SHP77 treated with DMSO at 0.1 percent for 48 hours (cell line): Measurements from ENCODE around the gene TADA2B.

Experiments used
- DNase-seq: peaks from one replicate; lab custom pipeline; 2025; lab: John Stamatoyannopoulos, UW

Gene TADA2B

DNA sequence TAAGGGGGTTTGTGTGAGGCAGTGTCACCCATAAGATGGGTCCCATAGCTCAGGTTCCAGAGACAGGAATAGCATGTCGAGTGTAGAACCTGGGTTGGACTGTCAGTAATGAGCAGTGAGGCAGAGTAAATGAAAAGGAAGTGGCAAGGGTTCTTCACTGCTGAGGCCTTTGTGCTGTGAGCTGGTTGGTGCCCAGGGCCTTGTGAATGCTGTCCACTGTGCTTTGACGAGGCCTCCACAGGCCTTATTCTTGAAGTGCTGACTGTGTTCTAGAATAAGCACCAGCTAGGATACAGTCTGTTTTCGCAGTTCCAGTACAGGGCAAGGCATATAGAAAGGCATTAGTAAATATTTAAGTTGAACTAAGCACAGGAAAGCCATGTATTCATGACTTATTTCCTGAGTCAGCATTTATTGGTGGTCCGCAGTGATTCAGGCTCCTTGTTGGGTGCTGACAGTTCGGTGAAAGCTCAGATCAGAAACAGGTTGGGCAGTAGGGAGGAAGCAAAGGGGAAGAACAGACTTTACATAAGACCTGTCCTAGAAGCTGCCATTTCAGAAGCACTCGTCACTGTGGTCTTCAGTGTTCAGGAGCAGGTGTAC lies 25.6 kb upstream of the TADA2B start:
- DNase-seq, result no peak

DNA sequence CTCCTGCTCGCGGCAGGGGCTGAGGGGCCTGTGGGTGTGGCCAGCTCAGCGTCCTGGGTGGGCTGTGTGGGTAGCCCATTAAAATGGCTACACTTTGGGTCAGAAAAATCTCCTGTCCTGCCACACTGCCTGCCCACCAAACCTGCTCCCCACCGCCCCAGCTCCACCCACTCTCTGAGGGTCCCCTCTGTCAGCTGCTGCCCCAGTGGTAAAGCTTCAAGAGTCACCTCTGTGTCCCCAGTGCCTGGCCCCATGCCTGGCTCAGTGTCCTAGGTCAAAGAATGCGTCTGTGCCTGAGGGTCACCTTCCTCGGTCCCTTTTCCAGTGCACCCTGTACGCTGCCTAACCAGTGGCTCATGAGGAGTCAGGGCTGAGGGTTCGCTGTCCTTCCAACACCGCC lies 24.9 kb upstream of the TADA2B start:
- no peak for DNase-seq

DNA sequence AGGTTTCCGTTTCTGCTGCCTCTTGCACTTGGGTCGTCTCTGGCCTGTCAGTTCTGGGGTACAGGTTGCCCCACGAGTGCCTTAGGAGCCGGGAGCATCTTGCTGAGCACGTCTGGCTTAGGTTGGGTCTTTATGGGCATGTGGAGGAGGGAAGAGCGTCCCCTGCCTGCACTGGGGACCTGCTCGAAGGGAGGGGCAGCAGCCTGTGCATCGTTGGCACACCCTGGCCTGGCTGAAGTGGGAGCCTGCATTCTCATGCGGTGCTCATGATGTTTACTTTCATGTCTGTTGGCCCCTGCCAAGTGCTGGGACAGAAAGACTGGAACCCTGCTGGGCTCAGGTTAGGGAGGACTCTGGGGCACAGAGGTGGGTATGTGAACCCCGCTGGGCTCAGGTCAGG lies 23.8 kb upstream of the TADA2B start:
- no peak for DNase-seq

DNA sequence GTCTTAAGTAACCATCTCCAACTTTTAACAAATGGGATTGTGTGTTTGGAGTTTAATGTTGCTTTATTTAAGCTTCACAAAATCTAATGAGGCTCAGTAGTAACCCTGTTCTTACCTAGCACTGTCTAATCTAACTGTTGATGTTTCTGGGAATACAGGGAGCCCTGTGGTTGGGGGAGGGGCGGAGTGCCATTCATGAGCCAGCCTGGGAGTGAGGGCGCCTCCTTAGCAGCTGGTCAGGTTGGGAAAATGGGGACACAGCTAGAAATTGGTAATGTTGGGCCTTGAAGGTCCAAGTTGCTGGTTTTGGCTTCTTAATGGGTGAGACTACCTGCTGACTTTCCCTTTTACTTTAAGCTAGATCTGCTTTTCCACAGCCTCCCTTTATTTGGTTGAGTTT lies 22.9 kb upstream of the TADA2B start:
- no peak for DNase-seq

DNA sequence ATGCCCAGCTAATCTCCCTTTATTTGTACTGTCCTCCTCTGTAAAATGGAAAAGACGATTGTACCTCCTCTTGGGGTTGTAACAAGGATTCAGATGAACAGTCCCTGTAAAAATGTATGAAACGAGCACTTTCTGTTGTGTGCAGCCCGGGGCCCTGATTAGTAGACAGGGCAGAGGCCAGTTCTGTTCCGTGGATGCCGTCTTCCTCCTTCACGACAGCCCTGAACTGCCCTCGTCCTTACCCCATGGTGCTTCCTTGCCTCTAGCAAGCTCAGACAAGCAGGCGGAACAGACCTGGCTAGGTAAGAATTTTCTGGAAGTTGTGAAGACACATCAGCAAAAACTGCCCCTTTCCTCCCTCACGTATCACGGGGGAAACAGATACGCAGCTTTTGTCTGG lies 22.3 kb upstream of the TADA2B start:
- no peak for DNase-seq

DNA sequence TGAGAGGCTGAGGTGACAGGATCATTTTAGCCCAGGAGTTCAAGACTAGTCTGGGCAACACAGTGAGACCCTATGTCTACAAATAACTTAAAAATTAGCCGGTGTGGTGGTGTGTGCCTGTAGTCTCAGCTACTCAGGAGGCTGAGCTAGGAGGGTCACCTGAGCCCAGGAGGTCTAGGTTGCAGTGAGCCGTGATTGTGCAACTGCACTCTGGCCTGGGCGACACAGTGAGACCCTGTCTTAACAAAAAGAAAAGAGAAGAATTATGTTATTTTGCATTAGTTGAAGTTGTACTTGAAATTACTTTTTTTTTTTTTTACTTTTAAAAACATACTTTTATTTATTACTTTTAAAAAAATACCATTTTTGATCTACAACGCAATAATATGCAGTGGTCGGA lies 21.8 kb upstream of the TADA2B start:
- no peak for DNase-seq

DNA sequence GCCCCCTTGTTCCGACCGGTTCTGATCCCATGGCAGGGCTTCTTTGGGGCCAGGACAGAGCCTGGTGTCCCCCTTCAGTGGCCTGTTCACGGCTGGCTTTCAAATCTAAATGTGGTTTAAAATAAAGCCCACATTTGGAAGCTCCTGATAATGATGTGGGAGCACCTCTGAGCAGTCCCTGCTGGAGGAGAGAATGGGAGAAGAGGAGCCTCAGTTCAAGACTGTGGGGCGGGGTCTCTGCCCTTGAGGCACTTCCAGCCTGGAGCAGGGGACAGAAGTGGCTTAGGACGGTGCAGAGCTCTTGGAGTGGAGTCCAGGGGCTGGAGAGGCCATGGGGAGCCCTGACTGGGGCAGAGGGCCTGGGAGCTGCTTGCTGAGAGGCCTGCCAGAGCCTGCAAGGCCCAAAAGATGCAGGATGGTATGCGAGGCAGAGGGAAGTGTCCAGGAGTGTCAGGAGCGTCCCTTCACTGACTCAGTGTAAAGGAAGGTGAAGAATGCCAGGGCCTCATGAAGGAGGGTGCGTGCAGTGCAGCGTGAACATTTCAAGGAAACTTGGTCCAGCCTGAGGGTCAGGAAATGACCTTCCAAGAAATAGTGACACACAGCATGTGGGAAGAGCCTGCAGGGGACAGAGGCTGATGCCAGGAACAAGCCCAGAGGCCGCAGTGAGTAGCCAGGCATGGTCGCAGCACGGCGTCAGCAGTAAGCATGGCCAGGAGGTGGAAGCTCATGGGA lies 21.1 kb upstream of the TADA2B start:
- DNase-seq, result no peak

DNA sequence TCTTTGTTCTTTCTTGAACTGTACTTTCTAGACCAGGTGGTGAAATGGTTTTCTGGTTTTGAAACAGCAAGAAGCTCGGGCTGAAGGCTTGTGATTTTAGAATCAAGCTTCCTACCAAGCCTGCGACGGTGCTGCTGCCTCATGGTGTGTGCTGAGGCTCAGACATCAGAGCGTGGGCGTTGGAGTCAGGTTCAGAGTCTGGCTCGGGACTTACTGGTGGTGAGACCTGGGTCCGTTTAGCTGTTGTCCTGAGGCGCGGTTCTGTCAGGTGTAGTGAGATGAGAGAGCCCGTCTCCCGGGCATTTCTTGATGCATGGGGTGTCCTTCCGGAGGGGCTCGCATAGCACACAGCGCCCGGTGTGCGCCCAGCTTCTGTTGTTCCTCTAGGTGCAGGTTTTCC lies 19.7 kb upstream of the TADA2B start:
- no peak for DNase-seq

DNA sequence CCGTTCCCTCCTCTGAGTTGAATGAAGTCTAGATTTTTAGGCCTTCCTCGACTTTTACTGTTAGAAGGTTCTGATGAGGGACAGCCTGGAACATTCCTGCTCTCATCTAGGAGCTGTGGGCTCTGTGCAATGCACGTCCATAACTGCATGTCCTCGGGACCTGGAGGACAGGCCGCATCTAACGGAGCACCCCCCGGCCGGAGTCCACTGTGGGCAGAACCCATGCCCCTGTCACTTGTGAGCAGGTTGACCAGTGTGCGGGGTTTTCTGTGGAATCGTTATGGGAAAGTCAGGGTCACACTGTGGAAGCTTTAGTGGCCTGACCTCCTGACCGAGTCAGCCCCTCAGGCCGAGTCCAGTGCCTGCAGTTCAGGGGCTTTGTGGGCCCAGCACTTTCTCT lies 19.3 kb upstream of the TADA2B start:
- DNase-seq, result no peak

DNA sequence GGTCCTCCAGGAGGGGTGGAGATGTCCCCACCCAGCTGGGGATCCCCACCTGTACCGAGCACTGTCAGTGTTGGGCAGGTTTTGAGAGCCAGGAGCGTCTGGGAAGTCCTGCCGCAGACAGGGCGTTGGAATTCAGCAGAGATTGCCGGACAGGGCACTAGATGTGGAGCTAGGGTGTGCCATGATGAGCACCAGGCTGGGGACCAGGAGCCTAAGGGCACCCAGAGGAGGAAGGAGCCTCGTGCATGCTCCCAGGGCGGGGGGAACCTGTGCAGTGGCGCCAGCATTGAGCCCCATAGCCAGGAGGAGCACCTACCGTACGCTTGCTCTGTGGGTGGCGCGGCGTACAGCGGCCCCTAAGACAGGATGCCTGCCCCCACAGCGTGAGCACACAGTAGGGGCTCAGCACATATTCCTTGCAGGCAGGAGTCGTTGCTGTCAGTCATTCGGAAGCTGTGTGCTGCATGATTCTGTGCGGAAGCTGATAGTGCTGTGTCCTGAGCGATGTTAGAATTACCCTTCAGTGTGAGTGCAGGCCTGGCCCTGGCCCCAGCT lies 18.8 kb upstream of the TADA2B start:
- no peak for DNase-seq

DNA sequence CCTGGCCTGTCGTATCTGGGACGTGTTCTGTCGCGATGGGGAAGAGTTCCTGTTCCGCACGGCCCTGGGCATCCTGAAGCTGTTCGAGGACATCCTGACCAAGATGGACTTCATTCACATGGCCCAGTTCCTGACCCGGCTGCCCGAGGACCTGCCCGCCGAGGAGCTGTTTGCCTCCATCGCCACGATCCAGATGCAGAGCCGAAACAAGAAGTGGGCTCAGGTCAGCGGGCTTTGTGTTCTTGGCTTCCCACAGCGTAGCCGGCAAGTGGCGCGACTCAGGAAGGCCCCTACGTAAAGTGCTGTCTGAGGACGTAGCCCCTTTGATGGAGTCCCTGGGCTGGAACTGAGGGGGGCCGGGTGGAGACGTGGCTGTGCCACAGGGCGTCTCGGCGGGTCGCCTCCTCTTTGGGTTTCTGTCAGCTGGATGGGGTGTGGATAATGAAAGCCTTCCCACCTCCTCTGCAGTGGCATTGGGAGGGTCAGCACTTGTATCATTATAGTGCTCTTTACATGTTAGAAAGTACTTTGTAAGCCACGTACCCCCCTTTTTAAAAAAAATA lies 18.1 kb upstream of the TADA2B start:
- no peak for DNase-seq

DNA sequence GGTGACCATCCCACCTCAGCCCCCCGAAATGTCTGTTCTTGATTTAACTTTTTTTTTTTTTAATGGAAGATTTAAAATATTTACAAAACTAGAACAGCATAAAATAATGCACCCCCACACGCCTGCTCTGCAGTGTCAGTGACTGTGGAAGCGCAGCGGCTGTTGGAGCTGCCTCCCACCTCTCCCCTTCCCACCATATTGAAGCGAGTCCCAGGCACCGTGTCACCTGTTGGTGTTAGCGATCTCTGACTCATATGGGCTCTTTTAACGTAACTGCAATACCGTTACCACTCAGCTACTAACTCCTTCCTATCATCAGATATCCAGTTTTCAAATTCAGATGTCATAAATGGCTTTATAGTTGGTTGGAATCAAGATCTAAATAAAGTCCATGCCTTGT lies 17.1 kb upstream of the TADA2B start:
- DNase-seq, result no peak

DNA sequence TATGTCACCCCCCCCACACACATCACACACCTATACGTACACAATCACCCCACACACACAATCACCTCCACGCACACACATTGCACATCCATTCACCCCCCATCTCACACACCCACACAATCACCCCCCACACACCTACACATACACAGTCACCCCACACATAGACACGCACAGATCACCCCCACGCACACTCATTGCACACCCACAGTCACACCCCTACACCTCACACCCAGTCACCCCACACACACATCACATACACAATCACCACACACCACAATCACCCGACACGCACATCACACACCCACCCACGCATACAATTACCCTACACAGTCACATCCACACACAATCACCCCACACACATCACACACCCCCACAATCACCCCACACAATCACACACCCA lies 15.9 kb upstream of the TADA2B start:
- no peak for DNase-seq

DNA sequence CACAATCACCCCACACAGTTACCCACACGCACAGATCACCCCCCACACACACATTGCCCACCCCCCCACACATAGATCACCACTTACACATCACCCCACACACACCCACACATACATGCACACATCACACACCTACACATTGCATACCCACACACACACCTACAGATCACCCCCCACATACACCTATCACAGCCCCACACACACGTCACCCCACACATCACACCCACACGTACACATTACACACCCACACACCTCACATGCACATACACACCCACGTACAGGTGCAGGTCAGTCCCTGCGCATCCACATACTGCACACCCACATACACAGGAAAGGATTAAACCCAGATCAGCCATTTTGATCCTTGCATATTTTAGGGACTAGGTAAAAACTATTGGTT lies 15.3 kb upstream of the TADA2B start:
- DNase-seq, result no peak

DNA sequence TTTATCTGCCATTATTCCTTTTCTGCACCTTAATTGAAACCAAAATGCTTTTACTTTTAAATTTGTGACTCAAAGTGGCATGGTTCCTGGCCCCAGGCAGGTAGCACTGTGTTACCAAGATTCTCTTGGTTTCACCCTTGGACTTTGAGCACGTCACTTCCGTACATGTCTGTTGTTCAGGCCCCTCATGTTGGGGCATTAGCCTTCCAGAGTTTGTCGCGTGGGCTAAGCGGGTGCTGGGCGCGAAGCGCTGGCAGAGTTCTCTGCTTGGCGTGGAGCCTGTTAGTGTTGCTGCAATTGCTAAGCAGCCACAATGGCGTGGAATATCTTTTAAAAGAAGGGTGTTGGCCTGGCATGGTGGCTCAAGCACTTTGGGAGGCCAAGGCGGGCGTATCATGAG lies 14.0 kb upstream of the TADA2B start:
- no peak for DNase-seq

DNA sequence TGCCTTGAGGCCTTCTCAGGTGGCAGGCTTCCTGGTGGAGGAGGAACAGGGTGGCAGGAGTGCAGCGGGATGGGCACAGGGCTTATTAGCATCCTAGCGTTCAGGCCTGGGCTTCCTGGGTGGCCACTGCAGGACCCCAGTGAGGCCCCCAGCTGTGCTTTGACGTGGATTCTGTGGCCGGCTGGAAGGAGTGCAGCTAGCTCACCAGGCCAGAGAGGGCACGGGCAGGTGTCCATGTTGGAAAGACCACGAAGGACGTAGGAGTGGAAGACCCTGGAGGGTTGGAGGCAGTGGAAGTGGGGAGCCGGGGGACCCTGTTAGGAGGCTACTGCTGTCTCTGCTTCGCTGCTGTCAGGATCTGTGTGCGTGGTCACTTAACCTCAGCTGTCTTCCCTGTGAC lies 13.3 kb upstream of the TADA2B start:
- DNase-seq, result no peak

DNA sequence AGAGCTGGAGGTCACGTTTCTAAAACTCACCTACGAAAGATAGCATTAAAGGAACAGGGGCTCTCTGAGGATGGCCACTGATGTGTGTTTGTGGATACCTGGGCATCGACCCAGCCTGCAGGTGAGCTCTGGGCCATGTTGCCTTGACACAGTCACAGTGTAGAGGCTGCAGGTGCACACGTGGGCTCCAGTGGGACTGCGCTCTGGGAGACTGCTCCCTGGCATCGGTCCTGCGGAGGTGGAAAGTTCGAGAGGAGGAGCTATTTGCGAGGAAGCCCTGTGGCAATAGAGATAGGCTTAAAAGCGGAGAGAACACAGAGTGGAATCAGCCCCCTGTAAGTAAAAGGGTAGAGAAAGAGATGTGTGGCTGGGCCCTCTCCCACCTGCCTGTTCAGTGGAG lies 12.3 kb upstream of the TADA2B start:
- no peak for DNase-seq

DNA sequence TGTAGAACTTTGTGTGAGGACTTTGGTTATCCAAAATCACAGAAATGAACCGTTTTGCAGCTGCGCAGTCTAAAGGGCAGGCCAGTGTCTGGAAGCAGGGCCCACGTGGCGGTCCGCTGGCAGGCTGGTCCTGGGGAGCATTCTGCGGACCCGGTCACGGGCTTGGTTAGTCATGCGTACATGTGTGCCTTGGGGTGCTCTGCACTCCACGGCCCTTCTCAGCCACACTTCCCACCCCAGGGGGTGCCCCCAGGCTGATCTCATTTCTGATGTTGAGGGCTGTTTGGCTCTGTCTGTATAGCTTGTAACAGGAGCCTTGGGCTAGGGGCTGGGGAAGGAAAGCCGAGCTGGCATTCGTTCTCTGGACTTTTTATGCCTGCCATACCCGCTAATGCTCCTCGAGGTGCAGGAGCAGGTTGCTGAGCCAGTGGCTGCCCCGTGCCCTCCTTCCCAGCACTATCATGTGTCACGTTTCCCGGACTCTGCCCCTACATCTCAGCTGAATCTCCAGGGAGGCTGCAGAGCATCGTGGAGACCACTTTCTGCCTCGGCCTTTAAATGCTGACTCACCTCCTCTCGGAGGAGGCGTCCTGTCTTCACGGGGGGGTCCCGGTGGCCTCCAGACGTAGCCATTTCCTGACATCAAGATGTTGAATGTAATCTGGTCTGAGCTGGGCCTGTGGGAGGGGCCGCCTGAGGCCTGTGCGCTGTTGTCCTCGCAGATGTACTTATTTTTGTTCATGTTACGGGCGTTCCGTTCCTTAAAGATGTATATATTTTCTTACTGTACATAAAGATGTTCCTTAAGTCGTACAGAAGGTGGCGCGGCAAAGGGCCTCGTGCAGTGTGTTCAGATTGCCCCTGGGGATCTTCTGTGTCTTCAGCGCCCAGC lies 11.4 kb upstream of the TADA2B start:
- DNase-seq, result no peak

DNA sequence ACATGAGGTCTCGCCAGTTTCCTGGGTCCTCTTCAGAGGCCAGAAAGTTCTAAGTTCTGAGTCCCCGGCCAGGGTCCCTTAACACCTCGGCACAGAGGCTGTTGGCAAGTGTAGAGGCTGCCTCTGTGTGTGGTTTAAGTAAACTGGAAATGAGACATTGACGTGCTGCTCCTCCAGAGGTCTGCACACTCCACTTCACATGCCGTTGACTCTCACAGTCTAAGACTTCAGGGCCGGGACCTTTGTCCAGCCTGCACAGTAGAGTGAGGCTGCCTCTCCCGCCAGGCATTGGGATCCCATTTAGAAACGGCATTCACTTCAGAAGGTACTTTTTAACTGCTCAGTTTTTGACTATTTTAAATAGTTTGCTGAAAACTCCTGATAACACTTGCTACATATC lies 10.6 kb upstream of the TADA2B start:
- no peak for DNase-seq

DNA sequence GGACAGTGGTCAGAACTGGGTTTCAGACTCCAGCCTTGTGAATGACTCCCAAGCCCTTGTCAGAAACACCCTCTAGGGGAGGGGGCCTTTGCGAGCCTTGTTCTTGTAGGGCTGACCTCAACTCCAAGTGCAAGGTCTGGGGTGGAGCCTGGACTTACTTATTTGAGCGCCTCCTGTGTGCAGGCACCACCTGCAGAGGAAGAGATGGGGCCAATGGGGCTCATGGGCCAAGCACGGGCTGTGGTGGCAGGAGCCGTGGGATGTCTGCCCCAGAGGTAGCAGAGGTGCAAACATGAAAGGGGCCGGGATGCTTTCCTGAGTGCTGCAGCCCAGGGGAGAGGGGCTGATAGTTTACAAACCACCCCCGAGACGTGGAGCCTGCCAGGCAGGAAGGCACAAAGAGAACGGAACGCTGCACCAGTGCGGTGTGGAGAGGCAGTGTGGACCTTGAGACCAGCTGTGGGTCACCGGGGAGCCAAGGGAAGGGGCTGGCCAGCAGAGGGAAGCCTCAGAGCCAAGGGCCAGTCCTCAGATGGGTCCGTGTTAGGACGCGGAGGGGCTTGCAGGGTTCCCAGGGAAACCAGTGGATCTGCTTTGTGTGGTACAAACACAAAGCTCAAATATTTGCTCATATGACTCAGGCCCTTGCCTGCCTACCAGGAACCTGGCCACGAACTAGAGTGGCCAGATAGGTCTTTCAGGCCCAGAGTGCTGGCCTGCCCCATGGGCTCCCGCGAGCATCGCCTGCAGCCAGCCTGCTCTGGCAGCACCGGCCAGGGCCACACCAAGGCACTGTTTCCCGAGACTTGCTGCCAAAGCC lies 8.7 kb upstream of the TADA2B start:
- DNase-seq, result no peak

DNA sequence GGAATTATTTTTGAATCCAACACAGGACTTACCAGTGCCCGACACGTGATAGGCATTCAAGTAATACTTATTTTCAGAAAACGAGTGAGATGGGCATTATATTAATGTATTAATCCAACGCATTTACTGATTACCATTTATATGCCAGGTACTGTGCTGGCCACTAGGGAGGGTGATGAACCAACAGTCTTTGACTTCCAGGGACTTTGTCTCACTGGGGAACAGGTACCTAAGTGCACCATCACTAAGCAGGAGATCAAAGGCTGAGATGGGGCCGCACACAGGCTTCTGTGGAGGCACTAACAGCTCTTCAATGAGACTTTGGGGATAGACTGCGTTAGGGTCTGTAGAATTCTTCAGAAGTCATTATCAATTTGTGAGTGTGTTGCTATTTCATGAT lies 5.7 kb upstream of the TADA2B start:
- no peak for DNase-seq

DNA sequence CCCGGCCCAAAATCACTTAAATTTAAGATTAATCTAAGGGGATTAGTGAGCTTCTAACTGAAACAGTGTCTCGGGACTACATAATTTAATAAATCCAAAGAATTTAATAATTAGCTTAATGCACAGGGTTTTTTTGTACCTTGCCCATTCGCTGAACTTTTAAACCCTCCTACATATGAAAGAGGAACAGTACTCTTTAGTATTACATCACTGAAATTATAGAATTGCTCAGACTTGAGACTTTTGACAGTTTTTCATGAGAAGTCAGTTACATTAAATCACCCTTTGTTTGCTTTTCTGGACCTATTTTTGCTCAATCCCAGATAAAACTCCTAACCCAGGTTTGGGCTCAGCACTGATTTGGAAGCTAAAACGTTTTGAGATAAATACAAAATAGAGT lies 2.4 kb upstream of the TADA2B start:
- no peak for DNase-seq
